Kidney (tissue), 14 donors: ENCODE data around the gene NEU2. TPM values are rescaled to one million over a fixed set of nuclear protein-coding genes. Genes with fewer than 3 reads are reported as not detected.

Experiments used
- DNase-seq, 5 donors: peaks; one replicate each; pipeline ENCODE4 v3.0.0-alpha.2; 2013 to 2020
- FAIRE-seq: peaks from 2 replicates; lab custom pipeline; 2012; peaks lifted over from hg19 to GRCh38; lab: Jason Lieb, UNC
- H3K27ac ChIP-seq, 2 donors: one replicate each; pipeline ENCODE4 v1.7.0; 2013; ENCODE audit warnings: low read depth in 2 of 2, low read length in 2 of 2, inconsistent platforms in 1 of 2
- H3K27me3 ChIP-seq: one replicate; pipeline ENCODE4 v1.7.1; 2013; ENCODE audit warnings: low read length, inconsistent platforms; ENCODE audit not compliant: control insufficient read depth, insufficient read depth
- H3K36me3 ChIP-seq, 3 donors: one replicate each; pipeline versions ENCODE4 v1.7.0 to v1.7.1; 2013; ENCODE audit warnings: low read length in 3 of 3, control low read depth in 1 of 3, inconsistent platforms in 1 of 3; ENCODE audit not compliant: insufficient read depth in 3 of 3, control insufficient read depth in 2 of 3
- H3K4me1 ChIP-seq, 3 donors: one replicate each; pipeline versions ENCODE4 v1.7.0 to v1.7.1; 2013; ENCODE audit warnings: low read length in 3 of 3, inconsistent platforms in 1 of 3, low read depth in 1 of 3; ENCODE audit not compliant: control insufficient read depth in 2 of 3, insufficient read depth in 2 of 3
- H3K4me3 ChIP-seq, 3 donors: one replicate each; pipeline versions ENCODE4 v1.7.0 to v1.8.1; 2013; ENCODE audit warnings: low read length in 3 of 3, control low read depth in 1 of 3, inconsistent platforms in 1 of 3
- H3K9ac ChIP-seq, 3 donors: one replicate each; pipeline versions ENCODE4 v1.7.0 to v1.7.1; 2013; ENCODE audit warnings: low read length in 3 of 3, control low read depth in 1 of 3, inconsistent platforms in 1 of 3
- H3K9me3 ChIP-seq, 3 donors: one replicate each; pipeline versions ENCODE4 v1.7.0 to v1.7.1; 2013; ENCODE audit warnings: low read length in 3 of 3, control low read depth in 1 of 3, inconsistent platforms in 1 of 3; ENCODE audit not compliant: control insufficient read depth in 2 of 3, insufficient read depth in 1 of 3
- CTCF ChIP-seq: IDR thresholded peaks from 3 replicates; pipeline ENCODE4 v1.5.1; 2012; ENCODE audit warnings: mild to moderate bottlenecking, moderate library complexity, borderline replicate concordance; ENCODE audit not compliant: insufficient read depth; ENCODE audit errors: extremely low read depth
- intact Hi-C: fragments of 100-400 bp; cut with DNase I; formaldehyde crosslinking; loops from one replicate; pipeline ENCODE4 v1.11.1; 2022
- polyA plus RNA-seq: library from polyadenylated mRNA; stranded (reverse); fragments of 350-450 nt; fragmentation: Illumina TruSeq; extraction: RNeasy Lipid Tissue Mini Kit (QIAGEN cat#74804); gene quantifications from one replicate; pipeline ENCODE4 v1.2.3, GENCODE V29; 2014; ENCODE audit warnings: low read depth, low replicate concordance; ENCODE audit not compliant: insufficient read depth
- total RNA-seq: library from RNA; stranded (reverse); fragmentation: NEBNext Ultra II Directional; extraction: Animal tissue kit (Norgen Biotek cat#: 25700); gene quantifications from one replicate; pipeline ENCODE4 v1.2.1, GENCODE V29; 2021
- donor health status: control.
- donor health status: control.
- donor health status: control.
- donor health status: control.
- donor health status: control.
- donor health status: DM: yes; HTN: yes; CAD: no.
- donor health status: Normal renal cell carcinoma (clear cell type).

NEU2 gene
- total and polyA plus RNA-seq, 2 donors from 2014 or later, result not detected

- no peak for FAIRE-seq
- Histone ChIP-seq H3K36me3 (no peaks in the 10 kb centered on the region), H3K4me1 (peaks cover 0 to 5% (median 3%) of the 10 kb centered on the region in 3 donors), H3K9me3 (no peaks in the 10 kb centered on the region), H3K9ac (no peak overlapping the region), H3K27me3 (no peaks in the 10 kb centered on the region), H3K4me3 (no peak overlapping the region), H3K27ac (no peak overlapping the region)
- no peak for TF ChIP-seq CTCF
- peak in 3 of 5 donors; percentile 31 to 42 (median 32) for DNase-seq
- intact Hi-C loops, result no loop called here
Measured at GRCh38 chr2:233003658-233004555, 28.6 kb upstream of the NEU2 start.

GRCh38 chr2:233005096-233005495 is 27.4 kb upstream of the NEU2 start:
- DNase-seq (no peak), FAIRE-seq (no peak)
- Histone ChIP-seq H3K27ac (no peak overlapping the region), H3K9me3 (no peaks in the 10 kb centered on the region), H3K36me3 (no peaks in the 10 kb centered on the region), H3K9ac (no peak overlapping the region), H3K4me1 (peaks cover 0 to 9% (median 5%) of the 10 kb centered on the region in 3 donors), H3K27me3 (no peaks in the 10 kb centered on the region), H3K4me3 (no peak overlapping the region)
- TF ChIP-seq CTCF, result no peak
- intact Hi-C loops, result no loop called here

GRCh38 chr2:233006648-233007047 is 25.8 kb upstream of the NEU2 start:
- FAIRE-seq, result no peak
- Histone ChIP-seq H3K4me1 (peaks cover 0 to 9% (median 5%) of the 10 kb centered on the region in 3 donors), H3K9ac (no peak overlapping the region), H3K9me3 (no peaks in the 10 kb centered on the region), H3K36me3 (no peaks in the 10 kb centered on the region), H3K4me3 (no peak overlapping the region), H3K27me3 (no peaks in the 10 kb centered on the region), H3K27ac (no peak overlapping the region)
- no peak for DNase-seq
- intact Hi-C loops, result no loop called here
- TF ChIP-seq CTCF, result no peak
